GM18526 (cell line): ENCODE measurements around the gene ZNF280D.

ENCODE experiments used
- POLR2A ChIP-seq: IDR thresholded peaks from 3 replicates; pipeline ENCODE4 v1.6.1; 2011; ENCODE audit not compliant: insufficient read length; ENCODE audit errors: extremely low read depth

Gene ZNF280D

DNA sequence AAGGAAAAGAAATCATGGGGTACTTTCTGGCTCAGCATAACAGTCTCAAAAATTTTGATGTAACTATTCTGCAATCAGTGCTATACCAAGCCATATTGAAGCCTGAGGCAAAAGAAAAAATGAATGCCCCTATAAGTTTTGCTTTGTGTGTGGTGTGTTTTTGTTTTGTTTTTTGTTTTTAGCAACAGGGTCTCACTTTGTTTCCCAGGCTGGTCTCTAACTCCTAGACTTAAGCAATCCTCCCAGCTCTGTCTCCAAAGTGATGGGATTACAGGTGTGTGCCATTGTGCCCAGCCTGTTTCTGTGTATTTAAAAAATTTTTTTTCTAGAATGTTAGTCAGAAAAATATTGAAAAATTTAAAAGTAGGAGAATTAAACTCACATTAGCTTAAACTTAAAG, 93.2 kb downstream of the ZNF280D start:
- TF ChIP-seq POLR2A, result no peak

GRCh38 chr15:56639631-56640030, 93.7 kb downstream of the ZNF280D start:
- no peak for TF ChIP-seq POLR2A

GRCh38 chr15:56631765-56632164, 101.5 kb downstream of the ZNF280D start:
- TF ChIP-seq POLR2A, result no peak

DNA sequence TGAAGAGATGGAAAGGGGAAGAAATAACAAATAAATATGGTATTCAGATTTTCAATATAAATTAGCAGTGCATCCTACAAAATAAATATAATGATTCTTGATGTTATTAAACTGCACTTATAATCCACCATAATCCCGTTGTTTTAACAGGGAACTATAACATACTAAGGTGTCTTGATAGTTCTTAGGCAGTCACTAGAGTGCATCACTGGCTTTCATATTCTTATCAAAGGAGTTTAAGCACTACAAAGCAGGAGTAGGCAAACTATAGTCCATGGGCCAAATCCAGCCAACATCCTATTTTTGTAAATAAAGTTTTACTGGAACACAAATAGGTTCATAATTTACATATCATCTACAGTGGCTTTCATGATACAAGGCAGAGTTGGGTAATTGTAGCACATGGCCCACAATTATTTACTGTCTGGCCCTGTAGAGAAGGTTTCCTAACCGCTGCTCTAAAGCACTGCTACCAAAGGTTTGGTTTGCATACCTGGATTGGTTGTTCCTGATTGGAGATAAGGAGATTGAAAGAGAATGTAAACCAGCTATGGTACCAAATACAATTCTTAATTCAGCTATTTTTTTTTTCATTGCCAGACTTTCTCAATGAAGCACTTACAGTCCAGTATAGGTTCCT, 104.3 kb downstream of the ZNF280D start:
- no peak for TF ChIP-seq POLR2A

DNA sequence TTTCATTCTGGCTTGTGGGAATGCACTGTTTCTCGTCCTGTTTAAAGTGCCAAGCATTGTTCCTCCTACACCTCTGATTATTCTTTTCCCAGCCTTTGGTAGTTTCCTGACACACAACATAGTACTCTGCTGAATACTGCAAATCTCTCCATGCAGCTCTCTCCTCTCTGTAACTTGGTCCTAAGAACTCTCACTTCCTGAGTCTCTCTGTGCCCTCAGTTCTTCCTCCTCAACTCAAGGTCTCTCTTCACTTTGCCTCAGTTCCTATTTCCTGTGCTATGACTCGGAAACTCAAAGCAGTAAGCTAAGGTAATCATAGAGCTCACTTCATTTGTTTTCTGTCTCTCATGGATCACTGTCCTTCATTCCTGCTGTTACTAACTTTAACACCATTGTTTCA, 113.4 kb downstream of the ZNF280D start:
- no peak for TF ChIP-seq POLR2A

DNA sequence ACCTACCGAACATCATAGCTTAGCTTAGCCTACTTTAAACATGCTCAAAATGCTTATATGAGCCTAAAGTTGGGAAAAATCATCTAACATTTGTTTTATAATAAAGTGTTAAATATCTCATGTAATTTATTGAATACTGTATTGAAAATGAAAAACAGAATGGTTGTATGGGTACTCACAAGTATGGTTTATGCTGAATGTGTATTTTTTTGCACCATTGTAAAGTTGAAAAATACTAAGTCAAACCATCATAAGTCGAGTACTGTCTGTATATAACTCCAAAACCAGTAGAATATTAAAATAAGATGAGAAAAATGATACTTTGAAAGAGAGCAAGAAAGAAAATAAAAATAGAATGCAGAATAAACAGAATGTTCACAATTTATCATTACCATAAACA, 115.7 kb downstream of the ZNF280D start:
- TF ChIP-seq POLR2A, result no peak

DNA sequence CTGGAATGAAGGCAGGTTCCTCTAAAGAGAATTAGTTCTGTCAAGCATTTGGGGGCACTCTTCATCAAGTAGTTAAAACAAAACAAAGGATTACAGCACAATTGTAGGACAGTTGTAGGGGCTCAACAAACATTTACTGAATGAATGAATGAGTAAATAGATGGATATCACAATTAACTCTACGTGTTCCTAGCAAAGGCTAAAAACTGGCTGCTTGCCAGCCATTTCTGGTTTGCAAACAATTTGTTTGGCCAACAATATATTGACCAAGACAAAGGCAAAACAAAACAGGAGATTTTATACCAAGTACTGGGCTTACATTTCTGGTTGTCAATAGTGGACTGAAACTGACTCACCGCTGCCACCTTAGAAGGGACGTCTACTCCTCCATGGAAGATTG, 116.8 kb downstream of the ZNF280D start:
- no peak for TF ChIP-seq POLR2A

DNA sequence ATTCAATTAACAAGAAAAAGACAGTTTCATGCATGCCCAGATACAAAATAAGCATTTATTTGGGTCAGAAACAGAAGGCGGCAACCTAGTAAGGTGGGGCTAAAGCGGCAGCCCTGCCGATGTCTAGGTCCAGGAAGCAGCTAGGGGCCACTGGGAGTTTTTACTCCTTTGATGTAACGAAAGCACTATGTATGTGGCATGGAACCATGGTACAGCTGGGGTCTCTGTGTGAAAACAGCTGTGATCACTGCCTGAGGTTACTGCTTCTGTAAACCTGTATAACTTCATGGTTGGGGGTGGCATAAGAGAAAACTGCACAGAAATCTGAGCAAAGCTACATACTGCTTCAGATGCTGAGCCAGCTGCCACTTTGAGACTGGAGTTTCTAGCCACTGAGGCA, 119.5 kb downstream of the ZNF280D start:
- no peak for TF ChIP-seq POLR2A

DNA sequence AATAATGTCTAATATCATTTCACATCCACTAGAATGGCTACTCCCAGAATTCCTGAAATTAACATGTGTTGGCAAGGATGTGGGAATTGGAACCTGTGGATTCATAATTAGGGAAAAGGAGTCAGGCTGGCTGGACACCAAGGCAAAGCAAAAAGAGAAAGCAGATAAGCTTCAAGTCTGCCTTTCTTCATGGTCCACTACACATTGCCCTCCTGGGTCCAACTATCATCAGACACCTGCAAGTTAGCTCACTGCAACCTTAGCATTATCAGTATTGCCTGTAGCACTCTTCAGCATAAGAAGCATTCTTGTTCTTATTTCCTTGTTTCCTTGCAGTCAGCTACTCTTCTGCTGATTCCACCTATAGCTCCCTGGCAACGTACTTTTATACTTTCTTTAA, 124.3 kb downstream of the ZNF280D start:
- TF ChIP-seq POLR2A, result no peak

- no peak for TF ChIP-seq POLR2A
Observed at GRCh38 chr15:56608140-56608778, 125.0 kb downstream of the ZNF280D start.

DNA sequence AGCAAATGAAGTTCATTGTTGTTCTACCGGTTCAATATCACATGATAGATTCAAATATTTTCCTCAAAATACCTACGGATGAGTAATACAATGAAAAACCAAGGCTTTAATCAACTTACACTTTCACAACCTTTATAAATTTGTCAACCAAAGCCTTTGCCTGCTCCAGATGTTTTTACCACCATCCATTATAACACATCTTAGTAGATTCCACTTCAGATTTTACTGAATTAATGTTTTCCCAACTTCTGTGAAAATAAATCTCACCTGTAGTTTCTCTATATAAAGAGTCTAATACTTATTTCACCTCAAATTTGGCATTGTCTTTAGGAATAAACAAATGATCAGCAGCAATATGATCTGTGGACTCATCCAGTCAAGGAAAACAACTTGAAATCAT, 131.1 kb downstream of the ZNF280D start:
- no peak for TF ChIP-seq POLR2A

DNA sequence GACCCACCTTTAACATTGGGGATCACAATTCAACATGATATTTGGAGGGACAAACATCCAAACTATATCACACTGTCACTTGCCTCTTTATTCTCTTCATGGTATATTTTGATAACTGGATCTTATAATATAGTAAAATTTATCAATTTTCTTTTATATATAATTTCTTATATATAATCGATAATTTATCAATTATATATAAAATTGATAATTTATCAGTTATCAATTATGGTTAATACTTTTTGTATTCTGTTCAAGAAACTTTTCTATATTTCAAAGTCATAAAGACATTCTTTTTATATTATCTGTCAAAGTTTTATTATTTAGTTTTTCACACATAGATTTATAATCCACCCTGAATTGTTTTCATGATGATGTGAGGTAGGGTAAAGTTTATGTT, 132.9 kb downstream of the ZNF280D start:
- TF ChIP-seq POLR2A, result no peak

GRCh38 chr15:56598991-56599390, 134.3 kb downstream of the ZNF280D start:
- TF ChIP-seq POLR2A, result no peak

GRCh38 chr15:56587686-56588085, 145.6 kb downstream of the ZNF280D start:
- no peak for TF ChIP-seq POLR2A

DNA sequence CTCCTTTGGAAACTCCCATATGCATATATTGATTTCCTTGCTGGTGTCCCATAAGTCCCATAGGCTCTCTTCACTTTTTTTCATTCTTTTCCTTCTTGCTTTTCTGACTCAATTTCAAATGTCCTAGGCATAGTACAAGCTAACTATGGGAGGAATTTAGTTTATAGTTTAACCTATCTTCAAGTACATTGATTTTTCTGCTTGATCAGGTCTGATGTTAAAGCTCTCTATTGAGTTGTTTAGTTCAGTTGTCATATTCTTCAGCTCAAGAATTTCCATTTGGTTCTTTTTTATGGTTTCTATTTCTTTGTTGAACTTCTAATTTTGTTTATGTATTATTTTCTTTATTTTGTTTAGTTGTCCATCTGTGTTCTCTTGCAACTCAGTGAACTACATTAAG, 147.1 kb downstream of the ZNF280D start:
- TF ChIP-seq POLR2A, result no peak

DNA sequence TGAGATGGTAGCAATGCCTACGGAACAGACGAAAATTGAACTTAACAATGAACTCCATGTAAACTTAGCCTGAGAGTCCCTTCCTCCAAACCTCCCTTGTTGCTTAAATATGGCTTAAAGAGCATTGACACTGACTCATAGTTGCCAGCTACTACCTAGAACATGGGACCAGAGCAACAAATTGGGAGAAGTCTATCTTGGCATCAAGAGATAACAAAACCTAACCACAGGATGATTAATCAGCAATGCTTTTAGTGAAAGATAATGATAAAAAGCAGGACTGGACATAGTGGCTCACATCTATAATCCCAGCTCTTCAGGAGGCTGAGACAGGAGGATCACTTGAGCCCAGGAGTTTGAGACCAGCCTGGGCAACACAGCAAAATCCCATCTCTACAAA, 150.5 kb downstream of the ZNF280D start:
- no peak for TF ChIP-seq POLR2A
